CD4-positive, alpha-beta T cell treated with Interleukin-2 at 100 ng/mL for 4 hours (primary cell): ENCODE data around the gene MS4A1.
"Not testable (repeated sequence)": the region's sequence is repeated elsewhere in the genome, so short reads cannot be mapped to it uniquely, and the experiment has no call there.

Experiments
- DNase-seq: peaks from one replicate; pipeline ENCODE4 v3.0.0-alpha.2; 2020; ENCODE audit warnings: low spot score

MS4A1 gene

DNA sequence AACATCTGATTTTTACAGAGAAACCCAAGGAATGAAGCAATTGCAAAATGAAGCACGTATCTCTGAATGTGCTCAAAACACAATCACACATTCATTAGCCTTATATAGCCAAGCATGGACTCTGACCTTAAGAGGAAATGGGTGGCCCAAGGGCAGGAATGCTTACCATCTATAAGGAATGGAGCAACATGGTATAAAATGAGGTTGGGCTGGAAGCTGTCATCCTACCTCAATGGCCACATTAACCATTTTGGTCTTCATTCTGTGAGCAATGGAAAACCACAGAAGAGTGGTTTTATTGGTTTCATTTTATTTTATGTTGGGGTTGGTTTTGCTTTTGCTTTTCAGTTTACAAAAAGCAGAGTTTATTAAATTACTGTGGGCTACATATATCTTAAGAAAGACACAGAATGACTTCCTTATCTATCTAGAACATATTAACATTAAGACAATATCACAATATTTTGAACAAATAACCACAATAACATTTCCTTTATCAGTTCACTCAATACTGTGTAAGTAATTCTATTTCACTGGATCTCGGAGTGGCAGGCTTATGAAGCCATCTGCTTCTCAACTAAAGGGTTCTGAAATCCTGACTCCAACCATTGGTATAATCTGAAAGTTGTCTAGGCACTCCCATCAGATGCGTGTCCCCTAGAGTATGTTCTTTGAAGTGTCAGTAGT is 48.7 kb downstream of the MS4A1 start:
- no peak for DNase-seq

DNA sequence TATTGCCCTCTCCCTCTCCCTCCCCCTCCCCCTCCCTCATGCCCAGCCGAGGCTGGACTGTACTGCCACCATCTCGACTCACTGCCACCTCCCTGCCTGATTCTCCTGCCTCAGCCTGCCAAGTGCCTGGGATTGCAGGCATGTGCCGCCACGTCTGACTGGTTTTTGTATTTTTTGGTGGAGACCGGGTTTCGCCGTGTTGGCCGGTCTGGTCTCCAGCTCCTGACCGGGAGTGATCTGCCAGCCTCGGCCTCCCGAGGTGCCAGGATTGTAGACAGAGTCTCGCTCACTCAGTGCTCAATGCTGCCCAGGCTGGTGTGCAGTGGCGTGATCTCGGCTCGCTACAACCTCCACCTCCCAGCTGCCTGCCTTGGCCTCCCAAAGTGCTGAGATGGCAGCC is 54.0 kb downstream of the MS4A1 start:
- not testable (repeated sequence) for DNase-seq

DNA sequence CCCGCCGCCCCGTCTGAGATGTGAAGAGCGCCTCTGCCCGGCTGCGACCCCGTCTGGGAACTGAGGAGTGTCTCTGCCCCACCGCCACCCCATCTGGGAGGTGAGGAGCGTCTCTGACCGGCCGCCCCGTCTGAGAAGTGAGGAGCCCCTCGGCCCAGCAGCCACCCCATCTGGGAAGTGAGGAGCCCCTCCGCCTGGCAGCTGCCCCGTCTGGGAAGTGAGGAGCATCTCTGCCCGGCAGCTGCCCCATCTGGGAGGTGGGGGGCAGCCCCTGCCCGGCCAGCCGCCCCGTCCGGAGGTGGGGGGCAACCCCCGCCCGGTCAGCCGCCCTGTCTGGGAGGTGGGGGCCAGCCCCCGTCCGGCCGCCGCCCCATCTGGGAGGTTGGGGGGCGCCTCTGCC is 54.6 kb downstream of the MS4A1 start:
- DNase-seq = not testable (repeated sequence)

DNA sequence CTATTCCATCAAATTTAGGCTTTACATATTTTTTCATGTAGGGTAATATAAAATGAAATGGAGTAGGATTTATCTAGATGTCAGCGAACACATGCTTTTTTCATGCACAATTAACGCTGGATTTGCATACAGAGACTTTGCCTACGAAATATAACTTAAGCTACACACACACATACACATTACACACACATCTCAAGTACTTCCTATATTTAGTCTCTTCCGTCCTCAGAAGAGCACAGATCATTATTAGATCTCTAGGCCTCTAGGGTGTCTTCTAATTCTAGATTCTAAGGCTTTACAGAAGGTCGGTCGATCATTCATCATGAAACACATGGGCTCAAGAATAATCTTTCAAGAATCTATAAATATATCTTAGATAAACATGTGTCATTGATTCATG is 55.7 kb downstream of the MS4A1 start:
- DNase-seq = no peak

GRCh38 chr11:60512651-60513225 is 57.1 kb downstream of the MS4A1 start:
- no peak for DNase-seq

- no peak for DNase-seq
These were observed 58.1 kb downstream of the MS4A1 start for GRCh38 chr11:60513496-60514460.

DNA sequence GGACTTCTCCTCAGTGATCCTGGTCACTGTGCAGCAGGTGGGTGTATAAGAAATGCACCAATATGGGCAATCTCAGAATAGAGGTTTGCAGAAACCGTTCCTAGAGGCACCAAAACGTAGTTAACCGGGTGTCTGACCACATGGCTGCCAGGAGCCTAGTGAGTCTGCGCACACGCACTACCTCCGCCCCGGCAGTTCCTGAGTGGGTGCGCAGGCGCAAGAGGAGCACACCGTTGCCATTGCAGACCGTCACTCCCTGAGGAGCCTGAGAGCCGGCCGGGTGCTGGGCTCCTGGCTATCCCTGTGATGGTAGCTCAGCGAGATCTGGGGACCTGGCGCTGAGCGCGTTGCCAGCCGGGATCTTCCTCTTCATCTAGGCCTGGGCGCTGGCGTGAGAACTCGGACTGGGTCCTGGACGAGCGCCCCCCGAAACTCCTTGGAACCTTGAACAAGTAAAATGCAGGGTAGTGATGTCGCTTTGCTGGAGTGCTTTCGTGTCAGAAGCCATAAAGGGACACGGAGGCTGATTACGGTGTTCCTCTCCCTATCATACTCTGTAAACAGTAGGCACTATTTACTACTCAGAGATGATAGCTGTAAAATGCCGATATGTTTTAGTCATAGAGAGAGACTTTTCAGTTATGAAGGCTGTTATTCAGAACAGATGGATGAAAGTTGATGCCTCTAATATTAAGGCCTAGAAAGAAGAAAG is 59.7 kb downstream of the MS4A1 start, which contains the start of gene MS4A13:
Gene MS4A13 (plus strand): TSS at position 249 of the 712 bp plus-strand sequence. CDS start 2,692 bp downstream, outside the sequence.
- no peak for DNase-seq
